Brain microvascular endothelial cell (primary cell): ENCODE data around the gene PKD1.

Experiments used
- DNase-seq: peaks from one replicate; pipeline ENCODE4 v3.0.0-alpha.2; 2020
- H3K27ac ChIP-seq: fragments of 250-450 bp; sonication (Bioruptor Pico); 2 replicates; pipeline ENCODE4 v1.5.1; 2020; ENCODE audit warnings: mild to moderate bottlenecking, moderate library complexity
- H3K27me3 ChIP-seq: fragments of 250-450 bp; sonication (Bioruptor Pico); replicated peaks from 2 replicates; pipeline ENCODE4 v1.5.1; 2020; ENCODE audit warnings: mild to moderate bottlenecking
- H3K36me3 ChIP-seq: fragments of 250-450 bp; sonication (Bioruptor Pico); replicated peaks from 2 replicates; pipeline ENCODE4 v1.5.1; 2020; ENCODE audit warnings: mild to moderate bottlenecking
- H3K4me3 ChIP-seq: 2 replicates; pipeline ENCODE4 v1.5.1; 2011; ENCODE audit warnings: low read depth, mild to moderate bottlenecking, control low read depth, low read length, moderate library complexity
- CTCF ChIP-seq: IDR thresholded peaks from 2 replicates; pipeline ENCODE4 v1.5.1; 2011; ENCODE audit warnings: low read depth, mild to moderate bottlenecking, moderate library complexity, low read length, control low read depth, inconsistent platforms; ENCODE audit errors: missing control alignments
- in situ Hi-C: cut with HindIII; loops from 2 replicates; pipeline ENCODE4 v1.10.0; 2017; ENCODE audit warnings: low sequenced_read_pairs, low pct_ligation_motif_present

PKD1 gene

DNA sequence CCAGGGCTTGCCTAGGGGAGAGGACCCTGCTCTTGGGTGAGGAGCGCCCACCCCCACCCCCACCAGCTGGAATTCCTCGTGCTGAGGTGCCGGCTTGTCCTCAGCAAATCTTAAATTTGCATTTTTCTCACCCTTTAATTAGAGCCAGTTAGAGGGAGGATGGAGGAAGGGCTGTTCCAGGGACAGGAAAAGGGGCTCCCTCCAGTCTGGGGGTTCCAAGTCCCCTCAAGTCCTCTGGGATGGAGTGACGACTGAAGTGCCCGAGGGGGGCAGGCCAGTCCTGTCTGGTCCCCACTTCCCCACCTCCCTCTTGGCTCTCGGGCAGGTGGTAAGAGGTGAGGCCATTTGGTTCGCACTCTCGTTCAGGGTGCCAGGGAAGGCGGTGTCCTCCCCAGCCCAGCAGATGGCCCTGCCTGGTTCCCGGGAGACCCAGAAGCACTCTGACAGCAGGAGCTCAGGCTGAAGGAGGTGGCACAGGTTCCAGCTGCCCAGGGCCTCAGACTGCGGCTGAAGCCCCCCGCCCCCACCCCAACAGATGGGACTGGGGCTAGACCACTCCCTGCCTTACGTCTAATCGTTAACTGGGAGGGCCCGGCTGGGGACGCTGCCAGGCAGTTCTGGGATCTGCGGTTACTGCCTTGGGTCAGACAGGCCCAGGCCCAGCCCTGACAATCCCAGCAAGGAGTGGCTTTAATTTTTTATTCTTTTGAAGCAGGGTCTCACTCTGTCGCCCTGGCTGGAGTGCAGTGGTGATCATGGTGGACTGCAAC, 14.9 kb upstream of the PKD1 start:
- no peak for TF ChIP-seq CTCF
- in situ Hi-C loops, result no loop called here
- DNase-seq, result no peak
- Histone ChIP-seq H3K4me3 (no peak overlapping the region), H3K27me3 (no peaks in the 10 kb centered on the region), H3K36me3 (peaks cover 36% of the 10 kb centered on the region), H3K27ac (no peak overlapping the region)

DNA sequence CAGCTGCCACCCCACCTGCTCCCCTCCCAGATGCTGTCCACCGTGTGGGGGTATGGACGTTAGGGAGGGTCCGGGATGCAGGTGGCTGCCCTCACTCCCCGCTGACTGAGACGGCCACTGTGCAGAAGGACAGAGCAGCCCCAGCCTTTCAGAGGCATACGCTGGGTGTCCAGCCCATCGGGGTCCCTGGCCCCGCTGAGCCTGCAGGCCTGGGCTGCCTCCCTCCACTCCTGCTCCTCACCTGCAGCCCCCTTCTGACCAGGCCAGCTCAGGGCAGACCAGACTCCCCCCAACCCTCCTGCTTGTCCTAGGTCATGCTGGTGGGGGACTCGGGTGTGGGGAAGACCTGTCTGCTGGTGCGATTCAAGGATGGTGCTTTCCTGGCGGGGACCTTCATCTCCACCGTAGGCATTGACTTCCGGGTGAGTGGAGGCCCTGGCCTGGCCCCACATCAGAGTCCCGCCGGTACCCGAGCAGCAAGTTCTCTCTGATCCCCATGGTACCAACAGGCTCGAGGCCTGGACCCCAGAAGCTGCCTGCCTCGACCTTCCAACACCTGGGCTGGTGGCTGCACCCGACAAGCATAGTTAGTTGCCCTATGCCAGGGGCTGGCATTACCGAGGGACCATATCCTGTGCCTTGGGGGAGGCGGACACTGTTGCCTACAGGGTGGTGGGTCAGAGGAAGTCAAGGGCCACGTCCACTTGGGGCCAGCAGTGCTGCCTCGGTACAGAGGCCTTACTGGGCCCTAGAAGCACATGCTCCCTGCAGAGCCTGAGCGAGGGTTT, 14.1 kb upstream of the PKD1 start:
- TF ChIP-seq CTCF, result no peak
- Histone ChIP-seq H3K4me3 (no peak overlapping the region), H3K27me3 (no peaks in the 10 kb centered on the region), H3K36me3 (peaks cover 33% of the 10 kb centered on the region), H3K27ac (no peak overlapping the region)
- DNase-seq, result no peak
- in situ Hi-C loops, result no loop called here

- no peaks in the 10 kb centered on the region for H3K27me3 ChIP-seq
- no peak for DNase-seq
- H3K36me3 ChIP-seq, result peaks cover 27% of the 10 kb centered on the region
- no peak overlapping the region for H3K27ac ChIP-seq
- TF ChIP-seq CTCF, result no peak
- in situ Hi-C loops, result no loop called here
- H3K4me3 ChIP-seq, result peak overlapping the region; percentile 40
These were observed 13.3 kb upstream of the PKD1 start for GRCh38 chr16:2148714-2149629.

DNA sequence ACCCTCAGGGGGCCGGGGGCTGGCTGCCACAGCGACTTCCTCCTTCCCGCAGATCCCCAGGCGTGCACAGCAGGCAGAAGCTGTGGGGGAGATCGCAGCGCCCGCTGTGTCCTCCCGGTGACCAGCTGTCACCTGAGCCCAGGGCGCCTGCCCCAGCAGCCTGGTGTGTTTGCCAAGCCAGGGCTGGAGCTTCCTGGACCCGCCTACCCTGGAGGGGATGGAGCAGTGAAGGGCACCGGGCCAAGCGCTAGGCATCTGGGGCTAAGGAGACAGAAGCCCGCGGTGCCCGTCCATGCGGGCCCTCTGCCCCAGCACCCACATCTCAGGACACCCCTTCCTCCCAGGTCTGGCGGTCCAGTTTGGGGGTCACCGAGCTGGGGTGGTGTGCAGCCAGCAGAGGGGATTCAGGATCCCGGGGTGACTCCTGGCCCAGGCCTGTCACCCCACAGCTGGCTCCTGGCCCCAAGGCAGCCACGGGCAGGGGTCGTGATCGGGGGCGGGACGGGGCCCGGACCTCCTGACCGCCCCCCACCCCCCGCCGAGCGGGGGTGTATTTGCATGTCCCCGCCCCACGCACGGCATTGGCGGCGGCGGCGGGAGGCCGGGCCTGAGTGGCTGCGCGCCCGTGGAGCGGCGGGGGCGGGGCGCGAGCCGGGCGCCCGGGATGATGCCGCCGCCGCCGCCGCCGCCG, 12.4 kb upstream of the PKD1 start, which contains the start of gene RAB26:
RAB26 (plus strand) TSS at position 645 of the 691 bp plus-strand sequence. CDS start 159 bp downstream, outside the sequence.
- no peak within 1 kb of the TSS for H3K27ac ChIP-seq
- TF ChIP-seq CTCF, result no peak
- DNase-seq, result no peak
- in situ Hi-C loops, result no loop called here
- no peaks in the 10 kb centered on the region for H3K27me3 ChIP-seq
- H3K4me3 ChIP-seq, result peak within 1 kb of the TSS; percentile 40
- peaks cover 19% of the 10 kb centered on the region for H3K36me3 ChIP-seq

DNA sequence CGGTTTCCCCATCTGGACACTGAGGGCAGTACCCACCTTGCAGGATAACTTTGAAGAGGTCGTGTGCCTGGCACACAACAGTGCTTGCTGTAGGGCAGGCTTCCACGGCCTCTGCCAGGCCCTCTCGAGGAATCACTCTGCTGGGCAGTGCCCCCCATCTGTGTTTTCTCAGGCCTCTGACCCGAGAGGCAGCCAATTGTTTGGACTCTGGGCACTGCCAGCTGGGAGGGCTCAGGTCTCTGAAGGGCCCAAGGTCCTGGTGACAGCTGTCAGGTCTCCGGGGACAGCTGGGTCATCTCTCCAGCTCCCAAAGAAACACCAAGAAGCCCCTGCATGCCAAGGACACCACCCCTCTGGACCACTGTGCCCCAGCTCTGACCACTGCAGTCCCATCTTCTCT, 11.7 kb upstream of the PKD1 start:
- H3K27me3 ChIP-seq, result no peaks in the 10 kb centered on the region

More for the DNA sequence above, 11.7 kb upstream of the PKD1 start:
- in situ Hi-C loops, result no loop called here
- DNase-seq, result no peak
- no peak for TF ChIP-seq CTCF
- peaks cover 13% of the 10 kb centered on the region for H3K36me3 ChIP-seq
- no peak overlapping the region for H3K4me3 ChIP-seq
- no peak overlapping the region for H3K27ac ChIP-seq
